ENCODE data around the gene SLC13A5. TPM values are rescaled to one million over a fixed set of nuclear protein-coding genes. Genes with fewer than 3 reads are reported as not detected.

The SLC13A5 gene
- total and polyA plus RNA-seq, 10 of the 15 experiments (the other 5 are each of a cell fraction or from before 2014, with no cell fraction given): 0.23 TPM; not detected in 9

- TF ChIP-seq FOXM1 (IDR thresholded peaks at IDR 0.05; ENCODE audit: low read depth, low read length) (0 out of 2 replicates have a peak, but pooled peaks have one; percentile 1), RUNX3 (IDR thresholded peaks at IDR 0.05; ENCODE audit: low read length) (peak; percentile 85), BCL3 (IDR thresholded peaks at IDR 0.05; ENCODE audit: borderline replicate concordance, insufficient read depth, low read depth, low read length, poor library complexity, severe bottlenecking) (no peak), ZNF592 (IDR thresholded peaks at IDR 0.05) (no peak), ELK1 (IDR thresholded peaks at IDR 0.05; ENCODE audit: low read depth, low read length) (peak; percentile 96), YY1 (IDR thresholded peaks at IDR 0.05; ENCODE audit: low read depth, low read length) (no peak; the same call in 1 of the 2 replicates), MTA3 (IDR thresholded peaks at IDR 0.05; ENCODE audit: borderline replicate concordance, low read length) (no peak), LARP7 (IDR thresholded peaks at IDR 0.05) (peak; percentile 73; the same call in 1 of the 2 replicates), TBL1XR1 (IDR thresholded peaks at IDR 0.05; ENCODE audit: low read depth, low read length) (no peak), ZBTB40 (IDR thresholded peaks at IDR 0.05; ENCODE audit: borderline replicate concordance) (peak; percentile 89), RFX5 (IDR thresholded peaks at IDR 0.05; ENCODE audit: low read depth, low read length) (0 out of 2 replicates have a peak, but pooled peaks have one; percentile 19), POLR2A (IDR thresholded peaks at IDR 0.05; ENCODE audit: low read depth, low read length) (peak; percentile 99), CBFB (IDR thresholded peaks at IDR 0.05; ENCODE audit: low read depth) (peak; percentile 89), SKIL (IDR thresholded peaks at IDR 0.05; ENCODE audit: low read depth, poor library complexity, severe bottlenecking) (peak; percentile 34), TCF12 (IDR thresholded peaks at IDR 0.05; ENCODE audit: low read depth, low read length) (peak; percentile 30; the same call in 1 of the 2 replicates), GATAD2B (conservative IDR thresholded peaks at IDR 0.05; ENCODE audit: low read depth) (peak; percentile 69; the same call in 1 of the 2 replicates), STAT1 (conservative IDR thresholded peaks at IDR 0.05) (peak; percentile 87; the same call in 1 of the 2 replicates)
Observed at GRCh38 chr17:6640536-6641246, 72.5 kb downstream of the SLC13A5 start, which contains the start of the genes KIAA0753 and TXNDC17 (continued).
